HG03442 (cell line): Measurements from ENCODE around the gene PRKACA.
"Not testable (repeated sequence)": the region's sequence is repeated elsewhere in the genome, so short reads cannot be mapped to it uniquely, and the experiment has no call there.

Source experiments
- ATAC-seq: cut with Tn5 transposase; IDR thresholded peaks from one replicate; pipeline ENCODE4 v1.9.1; 2021; ENCODE audit warnings: mild to moderate bottlenecking, moderate library complexity; ENCODE audit not compliant: unreplicated experiment

The PRKACA gene

DNA sequence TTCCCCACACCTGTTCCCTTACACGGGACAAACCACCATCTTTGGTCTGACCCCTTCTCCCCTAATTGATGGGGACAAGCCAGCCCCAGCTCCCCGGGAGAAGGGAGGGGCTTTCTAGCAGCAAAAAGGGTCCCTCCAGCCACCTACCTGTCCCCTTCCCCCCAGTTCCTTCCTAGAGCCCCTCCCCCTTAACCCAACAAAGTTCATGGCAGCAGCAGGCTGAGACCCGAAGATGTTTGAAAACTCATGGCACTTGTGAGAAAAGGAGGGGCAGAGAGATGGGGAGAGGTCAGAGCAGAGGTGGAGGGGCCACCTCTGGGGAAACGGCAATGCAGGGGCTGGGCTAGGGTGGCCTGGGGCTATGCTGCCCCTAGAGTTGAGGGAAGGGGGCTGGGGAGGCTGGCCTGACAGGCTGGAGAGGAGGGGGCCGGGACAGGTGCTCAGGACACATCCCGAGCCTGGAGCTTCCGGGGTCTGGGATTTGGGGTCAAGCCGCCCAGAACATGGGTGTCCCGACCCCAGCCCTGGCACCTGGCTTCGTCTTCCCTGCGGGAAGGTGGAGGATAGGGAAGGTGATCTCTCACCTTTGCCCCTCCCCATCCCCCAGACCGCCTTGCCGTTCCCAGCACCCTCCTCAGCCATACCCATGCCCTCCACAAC lies 31.3 kb upstream of the PRKACA start:
- ATAC-seq = no peak

DNA sequence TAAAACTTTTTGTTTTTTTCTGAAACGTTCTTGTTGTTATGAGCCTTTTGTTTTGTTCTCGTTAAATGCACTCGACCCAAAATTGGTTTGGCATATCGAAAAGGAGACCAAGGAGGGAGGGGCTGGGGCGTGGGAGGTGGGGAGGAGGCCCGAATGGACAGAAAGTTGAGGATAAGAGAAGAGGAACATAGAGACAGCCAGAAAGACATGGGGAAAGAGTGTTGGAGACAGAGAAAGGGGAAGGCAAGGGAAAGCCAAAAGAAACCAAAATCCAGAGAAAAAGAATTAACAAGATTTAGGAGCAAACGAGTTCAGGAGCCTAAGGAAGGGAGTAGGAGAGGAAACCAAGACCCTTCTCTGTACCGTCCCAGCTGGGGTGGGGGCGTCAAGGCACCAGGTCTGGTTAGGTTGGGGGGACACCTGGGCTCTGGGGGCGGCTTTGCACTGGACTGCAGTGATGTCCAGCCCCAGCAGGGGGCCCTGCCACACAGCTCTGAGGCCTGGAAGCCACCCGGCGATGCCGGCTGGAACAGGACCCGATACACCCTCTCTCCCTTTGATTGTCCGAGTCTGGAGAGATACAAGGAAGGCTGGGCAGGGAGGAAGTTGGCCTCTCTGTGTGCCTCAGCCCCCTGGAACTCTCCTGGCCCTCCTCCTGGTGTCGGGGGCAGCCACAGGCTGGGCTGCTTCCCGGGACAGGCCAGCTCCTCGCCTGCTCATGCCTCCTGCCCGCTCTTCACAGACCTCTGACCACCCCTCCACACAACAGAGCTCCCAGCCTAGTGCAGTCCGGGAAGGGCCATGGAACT lies 30.4 kb upstream of the PRKACA start:
- ATAC-seq = no peak

DNA sequence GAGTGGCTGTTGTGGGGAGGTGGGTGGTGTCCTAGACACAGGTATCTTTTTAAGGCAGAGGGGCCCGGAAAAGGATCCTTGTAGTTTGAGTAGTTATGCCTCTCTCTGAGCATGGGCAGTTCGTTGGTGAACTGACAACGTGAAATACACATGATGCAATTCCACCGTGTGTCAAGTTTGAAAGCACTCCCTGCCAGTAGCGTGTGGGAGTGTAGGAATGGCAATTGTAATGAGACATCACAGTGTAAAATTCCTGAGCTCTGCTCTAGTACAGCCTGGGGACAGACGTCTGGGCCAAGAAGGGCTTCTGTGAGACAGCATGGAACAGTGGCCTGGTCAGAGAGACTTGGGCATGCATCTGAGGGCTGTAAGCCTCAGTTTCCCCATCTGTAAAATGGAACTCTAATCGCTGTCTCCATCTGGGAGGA lies 29.2 kb upstream of the PRKACA start:
- ATAC-seq = no peak

DNA sequence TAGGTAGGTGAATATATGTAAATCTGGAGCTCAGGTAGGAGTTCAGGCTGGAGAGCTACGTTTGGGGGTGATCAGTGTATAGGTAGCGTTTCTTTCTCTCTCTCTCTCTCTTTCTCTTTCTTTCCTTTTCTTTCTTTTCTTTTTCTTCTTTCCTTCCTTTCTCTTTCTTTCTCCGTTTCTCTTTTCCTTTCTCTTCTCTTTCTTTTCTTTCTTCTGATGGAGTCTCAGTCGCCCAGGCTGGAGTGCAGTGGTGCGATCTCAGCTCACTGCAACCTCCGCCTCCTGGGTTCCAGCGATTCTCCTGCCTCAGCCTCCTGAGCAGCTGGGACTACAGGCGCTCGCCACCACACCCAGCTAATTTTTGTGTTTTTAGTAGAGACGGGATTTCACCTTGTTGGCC lies 28.6 kb upstream of the PRKACA start:
- ATAC-seq = not testable (repeated sequence)

DNA sequence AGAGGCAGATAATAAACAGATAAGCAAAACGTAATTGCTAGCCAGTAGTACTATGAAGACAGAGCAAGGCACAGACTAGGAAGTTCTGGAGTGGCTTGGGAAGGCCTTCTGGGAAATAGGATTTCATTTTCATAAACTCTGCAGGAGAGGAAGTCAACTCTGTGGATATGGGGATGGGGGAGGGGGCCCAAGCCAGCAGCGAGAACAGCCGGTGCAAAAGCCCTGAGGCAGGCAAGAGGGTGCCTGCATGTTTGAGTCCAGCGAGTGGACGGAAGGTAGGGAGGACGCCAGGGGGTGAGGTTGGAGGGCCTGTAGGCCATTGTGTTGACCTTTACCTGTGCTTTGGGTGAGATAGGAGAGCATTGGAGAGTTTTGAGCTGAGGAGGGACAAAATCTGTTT lies 27.8 kb upstream of the PRKACA start:
- ATAC-seq = no peak

DNA sequence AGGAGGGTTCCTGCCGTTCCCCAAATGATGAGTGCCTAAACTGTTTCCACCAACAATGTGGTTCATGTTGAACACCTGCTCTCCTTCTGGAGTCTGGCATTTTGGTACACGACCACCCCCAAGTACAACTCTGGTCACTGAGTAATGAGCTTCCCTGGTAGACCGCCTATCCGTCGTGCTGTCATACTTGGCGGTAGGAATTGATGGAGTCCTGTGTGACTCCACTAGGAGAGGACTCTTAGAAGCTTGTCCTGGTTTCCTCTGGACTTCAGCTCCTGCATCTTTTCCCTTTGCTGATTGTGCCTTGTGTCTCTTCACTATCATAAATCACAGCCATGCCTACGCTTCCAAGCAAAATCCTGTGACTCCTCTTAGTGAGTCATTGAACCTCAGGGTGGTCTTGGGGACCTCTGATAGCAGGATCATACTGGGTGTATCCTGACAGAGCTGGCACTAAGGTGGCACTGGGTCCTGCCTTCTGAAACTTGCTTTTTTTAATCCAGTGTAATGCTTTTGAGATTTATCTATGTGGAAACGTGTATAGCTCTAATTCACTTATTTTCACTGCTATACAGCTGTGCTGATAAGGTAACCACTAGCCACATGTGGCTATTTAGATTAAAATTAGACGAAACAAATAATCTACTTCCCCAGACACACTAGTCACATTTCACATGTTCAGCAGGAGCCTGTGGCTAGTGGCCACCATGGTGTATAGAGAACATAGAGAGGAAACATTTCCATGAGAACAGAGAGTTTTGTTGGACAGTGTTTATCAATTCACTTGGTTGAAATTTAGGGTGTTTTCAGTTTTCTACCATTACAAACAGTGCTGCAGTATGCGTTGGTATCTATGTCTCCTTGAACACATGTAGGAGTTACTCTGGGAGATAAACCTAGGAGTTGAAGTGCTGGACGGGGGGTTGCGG lies 25.0 kb upstream of the PRKACA start:
- ATAC-seq = no peak

DNA sequence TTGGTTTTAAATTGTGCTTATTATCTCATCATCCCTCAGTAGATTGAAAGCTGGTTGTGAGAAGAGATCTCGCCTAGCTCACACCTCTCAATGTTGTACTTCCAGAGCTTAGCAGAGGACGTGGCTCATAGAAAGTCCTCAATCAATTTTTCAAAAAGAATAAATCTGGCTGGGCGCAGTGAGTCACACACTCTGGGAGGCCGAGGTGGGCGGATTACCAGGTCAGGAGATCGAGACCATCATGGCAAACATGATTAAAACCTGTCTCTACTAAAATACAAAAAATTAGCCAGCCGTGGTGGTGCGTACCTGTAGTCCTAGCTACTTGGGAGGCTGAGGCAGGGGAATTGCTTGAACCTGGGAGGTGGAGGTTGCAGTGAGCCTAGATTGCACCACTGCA lies 23.5 kb upstream of the PRKACA start:
- no peak for ATAC-seq

DNA sequence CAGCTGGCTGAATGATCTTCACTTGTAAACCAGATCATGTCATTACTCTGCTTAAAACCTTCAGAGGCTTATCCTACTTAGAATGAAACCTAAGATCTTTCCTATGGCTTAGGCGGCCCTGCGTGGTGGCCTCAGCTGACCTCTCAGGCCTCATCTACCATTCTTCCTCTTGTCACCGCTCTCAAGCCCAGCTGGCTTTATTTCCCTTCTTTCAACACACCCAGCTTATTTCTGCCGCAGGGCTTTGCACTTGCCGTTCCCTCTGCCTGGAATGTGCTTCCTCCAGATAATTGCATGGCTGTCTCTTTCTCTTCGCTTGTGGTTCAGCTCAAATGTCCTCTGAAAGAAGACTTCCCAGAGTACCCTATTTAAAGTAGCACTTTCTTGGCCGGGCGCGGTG lies 22.4 kb upstream of the PRKACA start:
- ATAC-seq = no peak

DNA sequence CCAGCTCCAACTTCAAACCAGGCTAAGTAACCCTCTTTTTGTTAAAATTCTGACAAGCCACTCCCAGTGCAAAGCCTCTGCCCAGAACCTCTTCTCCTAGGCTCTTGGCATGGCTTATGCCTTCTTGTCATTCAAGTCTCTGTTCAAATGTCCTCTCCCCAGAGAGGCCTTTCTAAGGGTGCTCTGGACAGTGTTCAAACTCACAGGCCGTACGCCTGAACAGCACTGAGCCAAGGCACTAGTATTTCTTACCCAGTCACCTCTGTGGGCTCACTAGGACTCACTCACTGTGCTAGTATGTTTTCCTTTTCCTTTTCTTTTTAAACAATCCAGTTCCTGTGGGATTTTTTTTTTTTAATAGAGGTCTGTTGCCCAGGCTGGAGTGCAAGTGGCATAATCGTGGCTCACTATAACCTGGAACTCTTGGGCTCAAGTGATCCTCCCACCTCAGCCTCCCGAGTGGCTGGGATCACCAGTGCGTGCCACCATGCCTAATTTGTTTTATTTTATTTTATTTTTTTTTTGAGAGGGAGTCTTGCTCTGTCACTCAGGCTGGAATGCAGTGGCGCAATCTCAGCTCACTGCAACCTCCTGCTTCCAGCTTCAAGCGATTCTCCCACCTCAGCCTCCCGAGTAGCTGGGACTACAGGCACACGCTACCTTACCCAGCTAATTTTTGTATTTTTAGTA lies 21.2 kb upstream of the PRKACA start:
- no peak for ATAC-seq

DNA sequence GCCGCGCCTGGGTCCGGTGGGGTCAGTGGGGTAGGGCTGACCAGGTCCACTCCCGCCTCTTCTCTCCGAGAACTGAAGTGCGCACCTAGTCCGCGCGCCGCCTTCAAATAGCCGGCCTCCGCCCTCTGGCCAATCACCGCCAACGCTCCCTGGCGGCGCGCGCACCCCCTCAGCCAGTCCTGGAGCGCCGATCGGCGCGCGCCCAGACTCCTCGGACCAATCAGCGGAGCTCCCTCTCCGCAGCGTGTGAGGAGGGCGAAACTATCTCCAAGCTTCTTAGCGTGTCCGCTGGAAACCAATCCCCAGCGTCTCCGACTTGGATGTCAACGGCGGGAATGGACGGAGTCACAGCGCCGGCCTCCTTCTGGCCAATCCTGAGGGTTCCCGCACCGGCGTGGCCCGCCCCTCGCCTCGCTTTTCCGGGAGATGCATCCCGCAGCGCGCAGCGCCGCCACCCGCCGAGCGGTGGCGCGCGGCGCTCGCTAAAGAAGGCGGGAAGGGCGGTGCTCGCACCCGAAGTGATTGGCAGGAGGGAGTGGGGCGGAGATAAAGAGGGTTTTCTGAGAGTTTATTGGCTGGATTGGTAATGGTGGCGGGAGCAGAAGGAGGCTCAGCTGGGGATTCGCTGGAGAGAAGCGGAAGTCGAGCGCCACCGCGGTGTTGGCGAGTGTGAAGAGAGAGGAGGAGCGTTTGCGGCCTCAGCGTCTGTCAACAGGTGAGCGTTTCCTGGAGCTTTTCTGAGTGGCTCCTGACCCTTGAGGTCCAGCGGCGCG lies 19.1 kb upstream of the PRKACA start, which contains the start of gene ASF1B:
Gene ASF1B, minus strand, starts transcription at position 81 of the 773 bp plus-strand sequence. CDS start 133 bp downstream, outside the sequence.
- ATAC-seq = peak; percentile 82

DNA sequence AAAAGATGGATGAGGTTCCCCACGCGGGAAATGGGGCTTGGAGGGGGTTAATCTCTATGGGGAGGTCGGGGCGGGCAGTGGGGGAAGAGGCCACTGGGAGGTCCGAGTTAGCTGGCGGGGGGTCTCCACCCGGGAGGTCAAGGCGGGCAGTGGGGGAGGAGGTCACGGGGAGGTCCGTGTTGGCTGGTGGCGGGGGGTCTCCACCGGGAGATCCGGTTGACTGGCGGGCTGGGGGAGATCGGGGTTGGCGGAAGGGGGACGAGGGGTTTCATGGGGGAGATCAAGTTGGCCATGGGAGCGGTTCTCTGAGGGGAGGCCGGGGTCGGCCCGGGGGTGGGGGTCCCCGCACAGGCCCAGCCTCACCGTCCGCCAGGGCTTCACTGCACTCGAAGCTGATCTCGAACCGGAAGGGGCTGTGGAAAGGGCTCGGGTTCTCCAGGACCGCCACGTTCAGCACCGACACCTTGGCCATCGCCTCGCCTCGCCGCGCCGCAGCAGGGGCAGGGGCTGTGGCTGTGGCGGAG lies 18.5 kb upstream of the PRKACA start:
- no peak for ATAC-seq

DNA sequence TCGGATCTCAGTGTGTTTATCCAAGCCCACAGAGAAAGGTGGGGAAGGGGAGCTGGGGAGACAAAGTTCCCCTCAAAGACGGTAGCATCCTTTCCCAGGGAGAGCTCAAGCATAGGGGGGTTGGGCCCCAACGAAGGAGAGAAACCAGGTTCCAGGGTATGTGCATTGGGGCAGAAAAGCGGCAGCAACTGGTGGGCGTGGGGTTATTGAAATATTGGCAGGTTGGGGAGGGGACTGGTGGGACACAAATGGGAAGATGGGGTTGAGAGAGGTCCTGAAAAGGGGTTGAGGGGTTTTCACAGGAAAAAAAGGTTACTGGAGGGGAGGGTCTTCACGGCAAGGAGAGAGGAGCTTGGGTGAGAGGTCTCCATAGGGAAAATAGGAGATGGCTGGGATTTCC lies 17.8 kb upstream of the PRKACA start:
- ATAC-seq = no peak

DNA sequence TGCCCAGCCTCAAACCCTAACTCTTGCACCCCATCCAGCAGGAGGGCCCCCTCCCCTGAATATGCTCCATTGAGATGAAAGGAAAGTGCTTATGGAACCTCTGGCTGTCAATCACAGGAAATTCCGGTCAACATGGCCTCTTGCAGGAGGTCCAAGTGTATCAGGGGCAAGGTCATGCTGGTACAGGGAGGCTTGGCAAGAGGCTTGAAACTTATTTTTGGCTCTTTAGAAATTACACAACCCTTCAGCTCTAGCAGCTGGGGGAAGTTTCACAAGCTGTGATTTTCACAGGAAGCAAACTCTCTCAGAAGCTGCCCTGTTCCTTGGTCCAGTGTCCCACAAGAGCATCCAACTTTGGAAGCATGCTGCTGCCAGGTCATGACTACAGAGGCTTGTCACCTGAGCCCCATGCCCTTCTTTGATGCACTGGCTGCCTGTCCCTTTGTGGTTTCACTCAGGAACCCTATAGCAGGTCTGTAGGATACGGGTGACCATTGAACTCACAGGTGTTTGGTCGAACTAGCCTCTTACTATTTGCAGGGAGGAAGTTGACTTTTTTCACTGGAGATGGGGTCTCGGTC lies 10.5 kb upstream of the PRKACA start:
- no peak for ATAC-seq

DNA sequence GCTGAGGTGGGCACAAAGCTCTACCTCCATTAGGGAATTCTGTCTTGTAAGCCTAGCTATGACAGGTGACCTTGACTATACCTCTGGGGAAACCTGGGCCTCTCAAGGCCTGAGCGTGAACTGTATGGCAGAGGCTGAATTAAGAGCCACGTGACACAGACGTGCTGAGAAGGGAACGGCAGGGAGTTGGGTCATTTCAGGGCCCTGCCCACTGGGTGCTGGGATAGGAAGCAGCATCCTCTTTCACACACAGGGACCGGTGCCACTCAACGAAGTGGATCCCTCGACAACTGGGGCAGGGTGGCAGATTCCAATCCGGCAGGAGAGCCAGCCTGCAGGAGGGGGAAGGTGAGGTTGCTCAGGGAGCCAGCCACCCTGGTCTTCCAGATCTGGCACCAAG lies 9.6 kb upstream of the PRKACA start:
- ATAC-seq = no peak

DNA sequence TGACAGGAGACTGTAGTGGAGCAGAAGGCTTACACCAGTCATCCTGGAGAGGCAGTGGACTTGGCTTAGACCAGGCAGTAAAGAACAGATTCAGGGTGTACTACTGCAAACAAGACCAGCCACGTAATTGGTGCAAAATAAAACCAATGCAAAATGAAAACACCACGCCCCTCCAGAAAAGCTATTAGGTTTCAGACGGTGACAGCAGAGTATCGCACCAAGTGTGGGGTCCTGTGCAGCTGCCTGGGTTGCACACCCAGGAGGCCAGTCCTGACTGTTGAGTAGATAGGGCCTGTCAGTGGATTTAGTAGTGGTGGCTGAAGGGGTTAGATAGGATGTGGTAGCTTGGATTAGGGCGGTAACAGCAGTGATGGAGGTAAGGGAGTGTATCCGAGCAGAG lies 5.4 kb upstream of the PRKACA start:
- no peak for ATAC-seq

DNA sequence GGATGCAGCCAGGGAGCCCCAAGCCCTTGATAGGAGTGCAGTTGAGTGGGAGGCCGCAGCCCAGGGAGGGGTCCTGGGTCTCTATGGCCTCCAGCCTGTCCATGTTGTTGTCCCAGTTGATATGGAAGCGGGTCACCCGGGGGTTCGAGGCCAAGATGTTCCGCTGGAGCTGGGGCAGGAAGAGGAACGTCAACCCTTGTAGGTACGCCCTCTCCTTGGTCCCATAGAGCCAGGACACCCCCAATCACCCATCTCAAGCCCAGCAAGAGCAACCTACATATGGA lies 2.9 kb upstream of the PRKACA start:
- no peak for ATAC-seq

DNA sequence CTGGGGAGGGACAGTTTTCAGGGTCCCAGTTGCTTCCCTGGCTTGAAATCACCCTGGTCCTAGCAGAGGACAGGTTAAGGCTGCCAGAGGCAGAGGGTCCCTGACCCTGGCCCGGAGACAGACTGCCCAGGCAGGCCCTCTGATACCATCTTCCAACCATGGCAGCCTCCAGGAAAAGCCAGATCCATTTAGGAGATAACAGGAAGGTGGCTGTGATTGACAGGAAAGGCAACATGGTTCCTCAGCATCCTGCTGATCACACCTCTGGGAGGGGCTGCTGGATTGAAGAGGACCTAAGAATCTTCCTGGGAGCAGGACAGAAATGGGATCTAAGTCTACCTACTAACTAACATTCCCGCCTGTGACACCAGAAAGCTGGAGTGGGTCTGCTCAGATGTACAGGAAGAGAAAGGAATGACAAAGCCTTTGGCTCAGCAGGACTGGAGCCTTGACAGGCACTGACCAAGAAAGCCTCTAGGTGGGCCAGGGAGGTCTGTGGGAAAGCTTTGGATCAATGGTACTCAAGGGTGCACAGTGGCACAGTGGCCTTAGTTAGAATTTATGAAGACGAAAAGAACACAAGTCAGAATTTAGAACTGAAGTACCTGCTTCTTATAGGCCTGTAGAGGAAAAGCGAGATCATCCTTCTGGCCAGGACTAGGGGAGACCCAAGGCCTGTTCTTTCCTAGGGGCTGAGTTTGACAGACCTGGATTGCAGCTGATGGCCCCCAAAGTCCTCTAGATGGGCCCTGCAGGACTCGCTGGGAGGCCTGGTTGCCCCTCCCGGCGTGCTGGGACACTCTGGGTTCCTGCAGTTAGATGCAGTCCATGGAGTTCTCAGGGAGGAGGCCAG lies 2.3 kb upstream of the PRKACA start:
- ATAC-seq = no peak

DNA sequence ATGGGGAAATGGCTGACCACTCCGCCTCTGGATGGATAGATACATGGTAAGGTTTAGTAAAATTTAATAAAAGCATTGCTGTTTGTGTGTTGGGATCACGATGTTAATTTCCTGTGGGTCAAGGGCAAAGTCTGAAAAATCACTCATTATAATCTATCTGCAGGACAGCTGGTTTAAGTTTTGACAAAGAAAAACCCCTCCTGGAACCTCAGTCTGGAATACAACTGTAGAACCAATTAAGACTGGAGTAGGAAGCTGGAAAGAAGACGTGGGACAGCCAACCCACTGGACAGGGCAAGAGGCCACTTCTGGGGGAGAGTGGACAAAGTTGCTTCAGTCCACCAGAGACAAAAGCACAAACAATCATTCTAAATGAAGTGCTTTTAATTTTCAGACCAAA lies 1.6 kb upstream of the PRKACA start:
- no peak for ATAC-seq
